NCI-H748 (cell line): ENCODE results near the gene CWH43.
"Not testable (repeated sequence)": the region's sequence is repeated elsewhere in the genome, so short reads cannot be mapped to it uniquely, and the experiment has no call there.

Source experiments
- DNase-seq: peaks from one replicate; lab custom pipeline; 2025; ENCODE audit not compliant: unreplicated experiment; lab: John Stamatoyannopoulos, UW

Gene CWH43

GRCh38 chr4:48974979-48975640 is 11.0 kb upstream of the CWH43 start:
- DNase-seq = peak; percentile 3

DNA sequence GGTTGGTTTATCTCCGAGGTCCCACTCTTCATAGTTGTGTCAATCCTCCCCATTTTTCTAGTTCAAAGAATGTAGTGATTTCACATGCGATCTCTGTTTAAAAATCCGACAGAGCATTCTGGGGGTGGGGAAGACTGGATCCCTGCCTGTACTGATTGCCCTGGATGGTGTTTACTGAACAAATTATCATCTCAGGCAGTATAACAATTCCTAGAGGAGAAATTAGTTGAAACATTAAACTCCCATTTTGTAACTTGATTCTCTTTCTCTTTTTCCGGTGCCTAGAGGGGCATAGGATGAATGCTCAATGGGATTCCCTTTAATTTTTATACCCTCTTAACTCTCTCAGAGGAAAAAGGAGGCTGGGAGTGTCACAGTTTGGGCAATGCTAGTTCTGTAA is 10.0 kb upstream of the CWH43 start:
- peak; percentile 40 for DNase-seq

- no peak for DNase-seq
Observed at GRCh38 chr4:48979914-48980579, 6.0 kb upstream of the CWH43 start.

DNA sequence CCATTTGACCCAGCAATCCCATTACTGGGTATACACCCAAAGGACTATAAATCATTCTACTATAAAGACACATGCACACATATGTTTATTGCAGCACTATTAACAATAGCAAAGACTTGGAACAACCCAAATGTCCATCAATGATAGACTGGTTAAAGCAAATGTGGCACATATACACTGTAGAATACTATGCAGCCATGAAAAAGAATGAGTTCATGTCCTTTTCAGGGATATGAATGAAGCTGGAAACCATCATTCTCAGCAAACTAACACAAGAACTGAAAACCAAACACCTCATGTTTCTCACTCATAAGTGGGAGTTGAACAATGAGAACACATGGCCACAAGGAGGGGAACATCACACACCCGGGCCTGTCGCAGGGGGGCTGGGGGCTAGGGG is 2.1 kb upstream of the CWH43 start:
- DNase-seq = not testable (repeated sequence)

- no peak for DNase-seq
Observed at GRCh38 chr4:48985602-48985975, 486 bp upstream of the CWH43 start.

DNA sequence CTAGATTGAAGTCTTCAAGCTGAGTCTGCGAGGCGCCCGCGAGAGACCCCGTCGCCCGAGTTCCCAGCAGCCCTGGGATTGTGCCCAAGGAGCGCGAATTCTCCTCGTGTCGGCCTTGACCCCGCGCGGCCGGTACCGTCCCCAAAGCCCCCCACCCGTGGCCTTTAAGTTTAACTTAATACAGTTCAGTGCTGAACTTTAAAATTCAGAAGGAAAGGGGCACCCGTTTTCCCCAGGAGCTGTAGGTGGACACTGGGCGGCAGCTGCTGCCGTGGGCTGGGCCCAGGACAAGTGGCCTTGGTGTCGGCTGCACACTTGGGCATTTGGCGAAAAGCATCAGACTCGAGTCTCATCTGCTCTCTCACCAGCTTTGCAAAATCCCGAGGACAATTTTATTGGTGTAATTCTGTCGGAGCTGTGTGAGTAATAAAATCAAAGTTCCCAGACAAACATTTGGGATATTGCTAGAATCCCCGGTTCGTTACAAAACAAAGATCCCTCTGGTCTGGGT is 634 bp downstream of the CWH43 start:
- DNase-seq = no peak

DNA sequence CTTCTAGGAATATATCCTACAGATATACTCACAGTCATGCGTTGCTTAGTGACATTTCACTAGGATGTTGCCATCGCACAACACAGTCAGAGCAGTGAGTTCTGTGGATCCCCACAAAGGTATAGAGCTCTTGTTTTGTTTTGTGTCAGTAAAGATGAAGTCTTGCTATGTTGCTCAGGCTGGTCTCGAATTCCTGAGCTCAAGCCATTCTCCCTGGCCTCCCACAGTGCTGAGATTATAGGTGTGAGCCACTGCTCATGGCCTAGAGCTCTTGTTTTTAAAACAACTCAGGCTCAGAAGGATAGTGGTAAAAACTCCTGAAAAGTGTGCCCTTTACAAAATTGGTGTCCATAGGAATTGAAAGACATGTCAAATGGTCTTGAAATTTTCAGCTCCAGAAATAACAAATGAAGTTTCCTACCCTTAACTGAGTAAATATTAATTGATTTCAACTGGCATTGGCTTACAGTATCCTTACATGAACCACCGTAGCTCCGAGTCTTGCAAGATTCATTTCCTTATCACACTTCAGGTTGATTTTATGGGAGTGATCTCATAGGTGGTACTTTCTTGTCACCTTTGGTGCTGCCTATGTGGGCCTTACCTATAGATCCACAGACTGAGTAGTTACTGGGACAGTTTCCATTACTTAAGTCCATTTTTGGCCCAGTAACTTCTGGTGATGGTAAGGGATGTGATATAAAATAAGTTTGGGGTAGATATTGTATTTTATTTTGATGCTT is 3.6 kb downstream of the CWH43 start:
- no peak for DNase-seq

GRCh38 chr4:48991357-48991756 is 5.3 kb downstream of the CWH43 start:
- DNase-seq = no peak

GRCh38 chr4:48997962-48998361 is 11.9 kb downstream of the CWH43 start:
- no peak for DNase-seq

- no peak for DNase-seq
Observed at GRCh38 chr4:48998440-48998839, 12.4 kb downstream of the CWH43 start.

DNA sequence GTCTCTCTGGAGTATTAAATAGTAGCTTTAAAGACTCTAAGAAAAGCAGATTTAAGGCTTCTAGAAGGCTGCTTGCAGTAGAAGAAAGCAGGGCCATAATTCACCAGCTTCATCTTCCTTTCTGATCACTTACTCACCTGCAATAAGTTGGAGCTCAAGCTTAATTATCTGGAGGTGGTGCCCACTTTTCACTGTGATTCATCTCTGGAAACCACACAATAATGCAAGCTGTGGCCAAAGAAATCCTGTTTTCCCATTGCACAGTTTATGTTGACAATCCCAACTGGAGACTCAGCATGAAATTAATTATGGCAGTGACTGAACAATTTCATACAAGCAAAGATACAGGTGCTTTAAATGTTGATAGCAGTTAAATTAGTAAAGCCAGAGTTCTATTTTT is 14.7 kb downstream of the CWH43 start:
- peak; percentile 11 for DNase-seq

- no peak for DNase-seq
Observed at GRCh38 chr4:49002931-49003330, 16.9 kb downstream of the CWH43 start.

- DNase-seq = no peak
Observed at GRCh38 chr4:49018718-49019295, 32.7 kb downstream of the CWH43 start.

DNA sequence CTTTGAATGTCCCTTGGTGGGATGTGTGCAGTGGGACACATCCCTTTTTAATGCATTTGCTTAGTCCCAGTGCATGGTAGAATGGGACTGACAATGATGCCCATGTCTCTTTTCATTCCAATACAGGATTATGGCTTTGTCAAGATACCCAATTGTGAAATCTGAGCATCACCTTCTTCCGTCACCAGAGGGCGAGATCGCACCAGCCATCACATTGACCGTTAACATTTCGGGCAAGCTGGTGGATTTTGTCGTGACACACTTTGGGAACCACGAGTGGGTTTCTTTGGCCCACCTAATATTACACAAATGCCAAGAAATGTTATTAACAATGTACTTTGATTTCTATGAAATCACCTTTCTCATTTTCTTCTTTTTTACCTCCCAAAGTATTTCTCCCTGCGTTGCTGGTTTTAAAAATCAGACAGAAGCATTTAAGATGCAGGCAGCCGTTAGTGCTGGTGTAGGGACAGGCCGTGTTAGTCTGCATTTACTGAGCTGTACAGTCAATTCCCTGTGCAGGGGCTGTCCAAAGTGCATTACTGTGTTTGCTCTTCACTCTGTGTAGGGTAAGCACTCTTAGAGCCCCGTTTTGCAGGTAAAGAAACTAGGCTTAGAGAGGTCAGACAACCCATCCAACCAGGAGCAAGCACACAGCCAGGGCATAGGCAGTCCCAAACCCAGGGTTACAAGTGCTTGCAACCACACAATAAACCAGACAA is 46.5 kb downstream of the CWH43 start:
- DNase-seq = peak; percentile 15

DNA sequence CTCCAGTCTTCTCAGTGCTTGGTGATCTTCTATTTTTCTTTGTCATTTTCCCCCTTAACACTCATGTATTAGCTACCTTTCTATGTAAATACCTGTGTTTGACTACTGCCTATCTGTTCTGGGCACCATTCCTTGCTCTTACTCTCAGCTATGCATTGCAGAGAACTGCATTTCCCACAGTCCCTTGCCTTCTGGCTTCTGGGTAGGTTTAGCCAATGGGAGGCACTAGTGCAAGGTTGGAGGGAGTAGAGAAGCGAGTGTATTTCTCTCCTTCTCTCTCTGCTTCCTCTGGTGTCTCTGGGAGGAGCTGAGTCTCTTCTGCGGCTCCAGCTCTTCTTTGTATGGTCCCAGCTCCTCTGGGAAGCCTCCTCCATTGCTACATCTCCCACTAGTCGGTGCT is 50.5 kb downstream of the CWH43 start:
- no peak for DNase-seq

DNA sequence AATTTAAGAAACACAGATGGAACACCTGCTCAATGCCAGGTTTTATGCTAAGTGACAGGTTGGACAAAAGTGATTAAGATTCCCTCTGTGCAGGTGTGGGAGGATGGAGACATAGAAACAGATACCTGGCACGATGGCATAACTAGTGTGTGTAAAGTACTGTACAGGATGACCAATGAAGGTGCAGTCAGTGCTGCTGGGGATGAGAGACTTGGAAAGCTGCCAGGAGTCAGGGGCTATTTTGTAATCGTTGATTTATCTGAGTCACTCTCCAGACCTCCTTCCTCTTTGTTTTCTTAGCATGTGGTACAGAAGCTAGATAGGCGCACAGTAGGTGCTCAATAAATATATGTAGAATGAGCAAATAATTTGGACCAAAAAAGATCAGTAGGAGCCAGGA is 58.2 kb downstream of the CWH43 start:
- peak; percentile 73 for DNase-seq

- DNase-seq = no peak
Observed at GRCh38 chr4:49058306-49058705, 72.2 kb downstream of the CWH43 start.

- DNase-seq = no peak
Observed at GRCh38 chr4:49063670-49064069, 77.6 kb downstream of the CWH43 start.

GRCh38 chr4:49072196-49072595 is 86.1 kb downstream of the CWH43 start:
- DNase-seq = peak; percentile 5

DNA sequence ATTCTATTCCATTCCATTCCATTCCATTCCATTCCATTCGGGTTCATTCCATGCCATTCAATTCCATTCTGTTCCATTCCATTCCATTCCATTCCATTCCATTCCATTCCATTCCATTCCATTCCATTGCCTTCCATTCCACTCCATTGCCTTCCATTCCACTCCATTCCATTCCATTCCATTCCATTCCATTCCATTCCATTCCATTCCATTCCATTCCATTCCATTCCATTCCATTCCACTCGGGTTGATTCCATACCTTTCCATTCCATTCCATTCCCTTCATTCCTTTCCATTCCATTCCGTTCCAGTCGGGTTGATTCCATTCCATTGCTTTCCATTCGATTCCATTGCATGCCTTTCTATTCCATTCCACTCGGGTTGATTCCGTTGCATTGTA is 105.8 kb downstream of the CWH43 start:
- not testable (repeated sequence) for DNase-seq

- not testable (repeated sequence) for DNase-seq
Observed at GRCh38 chr4:49092608-49093135, 106.6 kb downstream of the CWH43 start.
